BLaER1 treated with 17β-estradiol and CSF1 and Interleukin-3, amounts not matched to agents 10 nM and 100 nM (cell line): ENCODE results near the gene CEP170B.

Experiments used
- H3K27ac ChIP-seq, 11 experiments: shearing (Covaris generic); formaldehyde crosslinking; 2 replicates each; pipeline ENCODE4 v1.8.1; 2022
- H3K27me3 ChIP-seq, 11 experiments: shearing (Covaris generic); formaldehyde crosslinking; 2 replicates each; pipeline ENCODE4 v1.8.1; 2022
- H3K36me3 ChIP-seq, 11 experiments: shearing (Covaris generic); formaldehyde crosslinking; 2 replicates each; pipeline ENCODE4 v1.8.1; 2022
- H3K4me1 ChIP-seq, 10 experiments: shearing (Covaris generic); formaldehyde crosslinking; 2 replicates each; pipeline ENCODE4 v1.8.1; 2022
- H3K4me2 ChIP-seq, 11 experiments: shearing (Covaris generic); formaldehyde crosslinking; 2 replicates each; pipeline ENCODE4 v1.8.1; 2022
- H3K4me3 ChIP-seq, 10 experiments: shearing (Covaris generic); formaldehyde crosslinking; 2 replicates each; pipeline ENCODE4 v1.8.1; 2022
- H3K9ac ChIP-seq, 11 experiments: shearing (Covaris generic); formaldehyde crosslinking; 2 replicates each; pipeline ENCODE4 v1.8.1; 2022
- H3K9me3 ChIP-seq, 11 experiments: shearing (Covaris generic); formaldehyde crosslinking; replicated peaks in 1 of 11; 2 replicates each; pipeline ENCODE4 v1.8.1; 2022
- H4K20me1 ChIP-seq, 11 experiments: shearing (Covaris generic); formaldehyde crosslinking; 2 replicates each; pipeline ENCODE4 v1.8.1; 2022
- Cebpa-rat ChIP-seq, 11 experiments: shearing (Covaris generic); IDR thresholded peaks; 2 replicates each; pipeline ENCODE4 v1.8.1; 2022

The CEP170B gene

DNA sequence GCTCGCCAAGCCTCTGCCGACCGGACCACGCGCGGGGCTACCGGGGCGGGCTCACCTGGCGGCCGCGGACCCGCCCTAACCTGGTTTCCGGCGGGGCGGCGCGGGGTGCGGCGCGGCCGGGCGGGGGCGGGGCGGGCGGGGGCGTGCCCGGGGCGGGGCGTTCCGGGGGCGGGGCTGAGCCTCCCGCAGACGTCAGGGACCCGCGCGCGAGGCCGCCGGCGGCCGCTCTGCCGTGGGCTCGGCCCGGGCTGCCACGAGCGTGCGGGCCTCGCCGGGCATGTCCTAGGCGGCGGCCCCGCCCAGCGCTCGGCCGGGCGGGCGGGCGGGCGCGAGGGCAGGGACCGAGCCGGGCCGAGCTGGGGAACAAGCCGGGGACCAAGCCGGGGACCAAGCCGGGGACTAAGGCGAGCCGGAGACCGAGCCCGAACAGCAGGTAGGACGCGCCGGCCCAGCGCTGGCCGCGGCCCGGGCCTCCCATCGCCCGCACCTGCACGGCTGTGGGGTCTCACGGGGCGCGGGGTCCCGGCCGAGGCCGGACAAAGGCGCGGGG is at the start of gene CEP170B:
Gene CEP170B (plus strand): TSS at position 188 of the 550 bp plus-strand sequence. CDS start 3,183 bp downstream, outside the sequence.
- Histone ChIP-seq H3K27ac (peak within 1 kb of the TSS in 4 of 11 experiments; percentile 47 to 76 (median 67); a peak in 8 of 22 replicates), H3K9ac (peak within 1 kb of the TSS; percentile 60 to 88 (median 75)), H3K4me3 (peak within 1 kb of the TSS; percentile 65 to 93 (median 74)), H3K4me2 (peak within 1 kb of the TSS; percentile 92 to 100 (median 99)), H4K20me1 (peaks cover 15 to 59% (median 38%) of the 10 kb centered on the region in 11 experiments; a peak in 20 of 22 replicates), H3K4me1 (peaks cover 8 to 27% (median 14%) of the 10 kb centered on the region in 10 experiments; a peak in 19 of 20 replicates), H3K9me3 (peaks cover 0 to 15% (median 0%) of the 10 kb centered on the region in 11 experiments; a peak in 10 of 22 replicates), H3K27me3 (peaks cover 48 to 74% (median 62%) of the 10 kb centered on the region in 11 experiments), H3K36me3 (peaks cover 0 to 11% (median 0%) of the 10 kb centered on the region in 11 experiments; a peak in 2 of 22 replicates)
- TF ChIP-seq Cebpa-rat (IDR thresholded peaks at IDR 0.05) = no peak

GRCh38 chr14:104816616-104816884 is 48.5 kb upstream of the CEP170B start:
- Histone ChIP-seq H3K27me3 (no peaks in the 10 kb centered on the region), H3K4me2 (peak overlapping the region; percentile 96 to 100 (median 98)), H3K4me1 (peaks cover 25 to 35% (median 29%) of the 10 kb centered on the region in 10 experiments), H3K27ac (peak overlapping the region; percentile 52 to 99 (median 95)), H3K36me3 (peaks cover 0 to 12% (median 9%) of the 10 kb centered on the region in 11 experiments; a peak in 12 of 22 replicates), H3K9me3 (peaks cover 0 to 8% (median 7%) of the 10 kb centered on the region in 11 experiments; a peak in 10 of 22 replicates), H3K9ac (peak overlapping the region; percentile 80 to 99 (median 93)), H4K20me1 (peaks cover 0 to 13% (median 0%) of the 10 kb centered on the region in 11 experiments; a peak in 8 of 22 replicates), H3K4me3 (peak overlapping the region; percentile 70 to 97 (median 86))
- TF ChIP-seq Cebpa-rat (IDR thresholded peaks at IDR 0.05) = no peak

GRCh38 chr14:104817930-104818713 is 46.9 kb upstream of the CEP170B start:
- peaks cover 0 to 12% (median 9%) of the 10 kb centered on the region in 11 experiments; a peak in 12 of 22 replicates for H3K36me3 ChIP-seq
- no peak overlapping the region; a peak in 1 of 20 replicates for H3K4me3 ChIP-seq
- no peak for TF ChIP-seq Cebpa-rat (IDR thresholded peaks at IDR 0.05)
- H3K9me3 ChIP-seq = peaks cover 0 to 8% (median 7%) of the 10 kb centered on the region in 11 experiments; a peak in 10 of 22 replicates
- H3K4me1 ChIP-seq = peaks cover 25 to 35% (median 29%) of the 10 kb centered on the region in 10 experiments
- no peak overlapping the region for H3K9ac ChIP-seq
- H4K20me1 ChIP-seq = peaks cover 0 to 13% (median 0%) of the 10 kb centered on the region in 11 experiments; a peak in 8 of 22 replicates
- no peak overlapping the region for H3K4me2 ChIP-seq
- no peak overlapping the region for H3K27ac ChIP-seq
- H3K27me3 ChIP-seq = no peaks in the 10 kb centered on the region

GRCh38 chr14:104818714-104819161 is 46.3 kb upstream of the CEP170B start:
- H3K4me3 ChIP-seq = no peak overlapping the region
- H3K9me3 ChIP-seq = peaks cover 0 to 8% (median 7%) of the 10 kb centered on the region in 11 experiments; a peak in 10 of 22 replicates
- peaks cover 0 to 13% (median 0%) of the 10 kb centered on the region in 11 experiments; a peak in 8 of 22 replicates for H4K20me1 ChIP-seq
- no peak for TF ChIP-seq Cebpa-rat (IDR thresholded peaks at IDR 0.05)
- no peak overlapping the region for H3K9ac ChIP-seq
- peaks cover 25 to 30% (median 27%) of the 10 kb centered on the region in 10 experiments for H3K4me1 ChIP-seq
- peaks cover 0 to 12% (median 9%) of the 10 kb centered on the region in 11 experiments; a peak in 12 of 22 replicates for H3K36me3 ChIP-seq
- H3K27ac ChIP-seq = no peak overlapping the region
- no peak overlapping the region for H3K4me2 ChIP-seq
- no peaks in the 10 kb centered on the region for H3K27me3 ChIP-seq

DNA sequence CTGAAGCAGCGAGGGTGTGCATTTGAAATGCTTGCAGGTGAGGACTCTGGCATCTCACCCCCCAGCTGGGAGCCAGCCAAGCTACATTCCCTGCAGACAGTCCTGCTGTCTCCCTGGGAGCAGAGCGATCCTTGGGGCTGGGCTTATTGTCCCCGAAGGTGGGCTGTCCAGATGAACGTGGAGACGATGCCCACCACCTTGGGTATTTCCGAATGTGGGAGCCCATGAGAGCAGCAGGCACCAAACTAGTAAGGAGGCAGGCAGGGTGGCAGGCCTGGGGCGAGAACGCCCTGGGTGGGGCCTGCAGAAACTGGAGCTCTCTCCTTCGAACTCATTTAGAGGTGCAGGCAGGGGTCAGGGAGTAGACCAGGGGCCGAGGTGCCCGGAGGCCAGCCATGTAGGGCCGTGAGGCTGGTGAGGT is 45.7 kb upstream of the CEP170B start:
- H3K36me3 ChIP-seq = peaks cover 0 to 12% (median 9%) of the 10 kb centered on the region in 11 experiments; a peak in 12 of 22 replicates
- peaks cover 0 to 10% (median 7%) of the 10 kb centered on the region in 11 experiments; a peak in 11 of 22 replicates for H3K9me3 ChIP-seq
- no peak overlapping the region for H3K4me3 ChIP-seq
- no peaks in the 10 kb centered on the region for H3K27me3 ChIP-seq
- no peak overlapping the region for H3K27ac ChIP-seq
- no peak for TF ChIP-seq Cebpa-rat (IDR thresholded peaks at IDR 0.05)
- peaks cover 0 to 12% (median 0%) of the 10 kb centered on the region in 11 experiments; a peak in 6 of 22 replicates for H4K20me1 ChIP-seq
- peaks cover 18 to 24% (median 21%) of the 10 kb centered on the region in 10 experiments for H3K4me1 ChIP-seq
- H3K9ac ChIP-seq = 0 out of 22 replicates have a peak overlapping the region, but pooled peaks of 2 of the 11 experiments have one; percentile 3 to 23
- no peak overlapping the region for H3K4me2 ChIP-seq

DNA sequence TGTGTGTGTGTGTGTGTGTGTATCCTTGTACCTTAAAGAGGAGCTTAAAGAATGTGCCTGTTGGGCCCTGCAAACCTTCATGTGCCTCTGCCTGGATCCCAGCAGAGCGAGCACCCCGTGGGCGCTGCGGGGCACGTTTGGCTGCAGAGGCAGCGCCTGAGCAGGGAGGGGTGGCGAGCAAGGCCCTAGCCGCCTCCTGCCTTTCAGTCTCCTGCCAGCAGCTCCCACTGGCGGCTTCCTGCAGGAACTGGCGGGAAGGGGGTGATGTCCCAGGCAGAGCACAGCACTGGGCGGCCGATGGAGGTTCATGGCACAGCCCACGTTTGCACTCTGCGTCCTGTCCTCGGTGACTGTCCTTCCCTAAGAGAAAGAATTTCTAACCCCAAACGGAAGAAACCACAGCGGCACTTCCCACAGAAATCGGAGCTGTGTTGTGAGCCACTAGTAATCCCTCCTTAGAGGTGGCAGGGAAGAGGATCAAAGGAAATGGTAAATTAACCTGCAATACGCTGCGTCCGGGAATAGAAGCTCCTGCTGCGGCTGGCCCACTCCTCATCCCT is 44.3 kb upstream of the CEP170B start:
- Histone ChIP-seq H3K9me3 (peaks cover 0 to 18% (median 8%) of the 10 kb centered on the region in 11 experiments; a peak in 12 of 22 replicates), H3K4me3 (no peak overlapping the region), H3K36me3 (peaks cover 0 to 12% (median 9%) of the 10 kb centered on the region in 11 experiments; a peak in 12 of 22 replicates), H3K4me2 (no peak overlapping the region), H3K4me1 (peaks cover 10 to 19% (median 16%) of the 10 kb centered on the region in 10 experiments; a peak in 19 of 20 replicates), H3K27me3 (peaks cover 3 to 13% (median 10%) of the 10 kb centered on the region in 11 experiments; a peak in 19 of 22 replicates), H3K27ac (no peak overlapping the region), H4K20me1 (no peaks in the 10 kb centered on the region), H3K9ac (0 out of 22 replicates have a peak overlapping the region, but pooled peaks of 1 of the 11 experiments have one; percentile 22)
- TF ChIP-seq Cebpa-rat (IDR thresholded peaks at IDR 0.05) = no peak

GRCh38 chr14:104821229-104821945 is 43.7 kb upstream of the CEP170B start:
- peaks cover 0 to 18% (median 8%) of the 10 kb centered on the region in 11 experiments; a peak in 12 of 22 replicates for H3K9me3 ChIP-seq
- no peak overlapping the region for H3K4me3 ChIP-seq
- no peaks in the 10 kb centered on the region for H4K20me1 ChIP-seq
- H3K36me3 ChIP-seq = peaks cover 0 to 12% (median 9%) of the 10 kb centered on the region in 11 experiments; a peak in 12 of 22 replicates
- peak overlapping the region in 2 of 11 experiments; percentile 18 to 22; a peak in 1 of 22 replicates for H3K9ac ChIP-seq
- TF ChIP-seq Cebpa-rat (IDR thresholded peaks at IDR 0.05) = no peak
- no peak overlapping the region for H3K27ac ChIP-seq
- H3K27me3 ChIP-seq = peaks cover 4 to 19% (median 16%) of the 10 kb centered on the region in 11 experiments; a peak in 19 of 22 replicates
- peaks cover 10 to 21% (median 19%) of the 10 kb centered on the region in 10 experiments; a peak in 19 of 20 replicates for H3K4me1 ChIP-seq
- H3K4me2 ChIP-seq = no peak overlapping the region
